Measurements from ENCODE around the gene STATH. TPM values are rescaled to one million over a fixed set of nuclear protein-coding genes. Genes with fewer than 3 reads are reported as not detected.

The STATH gene
- total RNA-seq, 1 experiment from 2014 or later: not detected

DNA sequence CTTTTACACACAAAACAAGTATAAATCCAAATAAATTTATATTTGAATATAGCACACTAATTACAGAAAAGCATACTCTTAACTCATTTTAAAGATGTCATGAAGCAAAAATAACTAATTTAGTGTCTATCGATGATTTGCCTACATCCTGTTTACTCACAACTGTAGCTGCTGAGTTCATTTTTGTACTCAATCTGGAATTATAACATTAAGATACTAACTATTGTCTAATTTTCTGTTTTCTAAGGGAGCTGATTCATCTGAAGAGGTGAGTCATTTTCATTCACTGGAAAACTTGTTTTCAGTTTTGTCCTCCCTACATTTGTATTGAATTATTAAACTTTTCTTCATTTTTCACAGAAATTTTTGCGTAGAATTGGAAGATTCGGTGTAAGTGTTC, 3.7 kb downstream of the STATH start:
- no peaks in the 10 kb centered on the region for H3K36me3 ChIP-seq (ENCODE audit: control insufficient read depth, insufficient read depth, low read length)
- H3K27ac ChIP-seq (ENCODE audit: low read length): no peak overlapping the region
- DNase-seq (ENCODE audit: low read depth, low spot score) (no peak), ATAC-seq (no peak)
- H3K4me3 ChIP-seq (ENCODE audit: low read depth in 2 of 2, low read length in 2 of 2): no peak overlapping the region
- no peaks in the 10 kb centered on the region for H3K27me3 ChIP-seq (ENCODE audit: control insufficient read depth, insufficient read depth, low read length)
- POLR2A ChIA-PET: no interaction called here
- CTCF ChIA-PET: no interaction called here
- intact Hi-C loops (cut with micrococcal nuclease; ENCODE audit: unreplicated experiment): no loop called here
- in situ Hi-C loops (cut with HindIII; ENCODE audit: low pct_unique_long_range_greater_than_20kb, low sequenced_read_pairs): no loop called here
- no TSS peak for BruUV-seq (replicated peaks)
- no peaks in the 10 kb centered on the region for H3K9me3 ChIP-seq (ENCODE audit: control insufficient read depth, insufficient read depth, low read depth, low read length)
- TF ChIP-seq POLR2AphosphoS5 (IDR thresholded peaks at IDR 0.05; ENCODE audit: low read depth, low read length) (no peak), SIN3A (IDR thresholded peaks at IDR 0.05; ENCODE audit: borderline replicate concordance, insufficient read depth, low read depth, low read length) (no peak)
- TF ChIP-seq, protein P1, sequence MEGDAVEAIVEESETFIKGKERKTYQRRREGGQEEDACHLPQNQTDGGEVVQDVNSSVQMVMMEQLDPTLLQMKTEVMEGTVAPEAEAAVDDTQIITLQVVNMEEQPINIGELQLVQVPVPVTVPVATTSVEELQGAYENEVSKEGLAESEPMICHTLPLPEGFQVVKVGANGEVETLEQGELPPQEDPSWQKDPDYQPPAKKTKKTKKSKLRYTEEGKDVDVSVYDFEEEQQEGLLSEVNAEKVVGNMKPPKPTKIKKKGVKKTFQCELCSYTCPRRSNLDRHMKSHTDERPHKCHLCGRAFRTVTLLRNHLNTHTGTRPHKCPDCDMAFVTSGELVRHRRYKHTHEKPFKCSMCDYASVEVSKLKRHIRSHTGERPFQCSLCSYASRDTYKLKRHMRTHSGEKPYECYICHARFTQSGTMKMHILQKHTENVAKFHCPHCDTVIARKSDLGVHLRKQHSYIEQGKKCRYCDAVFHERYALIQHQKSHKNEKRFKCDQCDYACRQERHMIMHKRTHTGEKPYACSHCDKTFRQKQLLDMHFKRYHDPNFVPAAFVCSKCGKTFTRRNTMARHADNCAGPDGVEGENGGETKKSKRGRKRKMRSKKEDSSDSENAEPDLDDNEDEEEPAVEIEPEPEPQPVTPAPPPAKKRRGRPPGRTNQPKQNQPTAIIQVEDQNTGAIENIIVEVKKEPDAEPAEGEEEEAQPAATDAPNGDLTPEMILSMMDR (IDR thresholded peaks at IDR 0.05): no peak
- no peaks in the 10 kb centered on the region for H3K4me1 ChIP-seq (ENCODE audit: control insufficient read depth, insufficient read depth, low read length)

DNA sequence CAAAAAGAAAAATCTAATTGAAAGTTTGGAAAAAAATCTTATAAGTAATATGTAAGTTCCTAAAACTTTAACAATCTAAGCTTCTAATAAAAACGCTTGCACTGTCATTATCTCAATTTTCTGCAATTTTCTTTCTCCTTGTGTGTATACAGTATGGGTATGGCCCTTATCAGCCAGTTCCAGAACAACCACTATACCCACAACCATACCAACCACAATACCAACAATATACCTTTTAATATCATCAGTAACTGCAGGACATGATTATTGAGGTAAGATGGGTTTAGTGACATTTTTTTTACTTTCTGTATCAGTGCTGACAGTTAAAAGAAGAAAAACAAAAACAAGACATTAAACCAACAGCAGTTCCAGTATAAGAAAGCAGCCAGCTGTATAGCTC, 4.9 kb downstream of the STATH start:
- Histone ChIP-seq H3K4me3 (ENCODE audit: low read depth in 2 of 2, low read length in 2 of 2) (no peak overlapping the region), H3K4me1 (ENCODE audit: control insufficient read depth, insufficient read depth, low read length) (no peaks in the 10 kb centered on the region), H3K36me3 (ENCODE audit: control insufficient read depth, insufficient read depth, low read length) (no peaks in the 10 kb centered on the region), H3K27ac (ENCODE audit: low read length) (no peak overlapping the region), H3K27me3 (ENCODE audit: control insufficient read depth, insufficient read depth, low read length) (no peaks in the 10 kb centered on the region), H3K9me3 (ENCODE audit: control insufficient read depth, insufficient read depth, low read depth, low read length) (no peaks in the 10 kb centered on the region)
- in situ Hi-C loops (cut with HindIII; ENCODE audit: low pct_unique_long_range_greater_than_20kb, low sequenced_read_pairs): no loop called here
- POLR2A ChIA-PET: no interaction called here
- intact Hi-C loops (cut with micrococcal nuclease; ENCODE audit: unreplicated experiment): no loop called here
- ATAC-seq: no peak
- no peak for DNase-seq (ENCODE audit: low read depth, low spot score)
- CTCF ChIA-PET: no interaction called here
- BruUV-seq (replicated peaks): no TSS peak
- no peak for TF ChIP-seq TCF7L2 (IDR thresholded peaks at IDR 0.05; ENCODE audit: low read depth, low read length)
- no peak for TF ChIP-seq POLR2AphosphoS5 (IDR thresholded peaks at IDR 0.05; ENCODE audit: low read depth, low read length)
- TF ChIP-seq, protein P1 (IDR thresholded peaks at IDR 0.05): no peak
- TF ChIP-seq, protein P2, sequence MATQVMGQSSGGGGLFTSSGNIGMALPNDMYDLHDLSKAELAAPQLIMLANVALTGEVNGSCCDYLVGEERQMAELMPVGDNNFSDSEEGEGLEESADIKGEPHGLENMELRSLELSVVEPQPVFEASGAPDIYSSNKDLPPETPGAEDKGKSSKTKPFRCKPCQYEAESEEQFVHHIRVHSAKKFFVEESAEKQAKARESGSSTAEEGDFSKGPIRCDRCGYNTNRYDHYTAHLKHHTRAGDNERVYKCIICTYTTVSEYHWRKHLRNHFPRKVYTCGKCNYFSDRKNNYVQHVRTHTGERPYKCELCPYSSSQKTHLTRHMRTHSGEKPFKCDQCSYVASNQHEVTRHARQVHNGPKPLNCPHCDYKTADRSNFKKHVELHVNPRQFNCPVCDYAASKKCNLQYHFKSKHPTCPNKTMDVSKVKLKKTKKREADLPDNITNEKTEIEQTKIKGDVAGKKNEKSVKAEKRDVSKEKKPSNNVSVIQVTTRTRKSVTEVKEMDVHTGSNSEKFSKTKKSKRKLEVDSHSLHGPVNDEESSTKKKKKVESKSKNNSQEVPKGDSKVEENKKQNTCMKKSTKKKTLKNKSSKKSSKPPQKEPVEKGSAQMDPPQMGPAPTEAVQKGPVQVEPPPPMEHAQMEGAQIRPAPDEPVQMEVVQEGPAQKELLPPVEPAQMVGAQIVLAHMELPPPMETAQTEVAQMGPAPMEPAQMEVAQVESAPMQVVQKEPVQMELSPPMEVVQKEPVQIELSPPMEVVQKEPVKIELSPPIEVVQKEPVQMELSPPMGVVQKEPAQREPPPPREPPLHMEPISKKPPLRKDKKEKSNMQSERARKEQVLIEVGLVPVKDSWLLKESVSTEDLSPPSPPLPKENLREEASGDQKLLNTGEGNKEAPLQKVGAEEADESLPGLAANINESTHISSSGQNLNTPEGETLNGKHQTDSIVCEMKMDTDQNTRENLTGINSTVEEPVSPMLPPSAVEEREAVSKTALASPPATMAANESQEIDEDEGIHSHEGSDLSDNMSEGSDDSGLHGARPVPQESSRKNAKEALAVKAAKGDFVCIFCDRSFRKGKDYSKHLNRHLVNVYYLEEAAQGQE (IDR thresholded peaks at IDR 0.05; ENCODE audit: insufficient read depth in 1 of 2, low read depth in 2 of 2, low read length in 1 of 2): no peak
- no peak for TF ChIP-seq SIN3A (IDR thresholded peaks at IDR 0.05; ENCODE audit: borderline replicate concordance, insufficient read depth, low read depth, low read length)

Data from Panc1 (cell line).